HG03066 (cell line): Measurements from ENCODE around the gene C20orf144.
"Not testable (repeated sequence)": the region's sequence is repeated elsewhere in the genome, so short reads cannot be mapped to it uniquely, and the experiment has no call there.

Source experiments
- ATAC-seq: cut with Tn5 transposase; IDR thresholded peaks from one replicate; pipeline ENCODE4 v1.9.1; 2021; ENCODE audit warnings: low read depth; ENCODE audit not compliant: unreplicated experiment

Gene C20orf144

DNA sequence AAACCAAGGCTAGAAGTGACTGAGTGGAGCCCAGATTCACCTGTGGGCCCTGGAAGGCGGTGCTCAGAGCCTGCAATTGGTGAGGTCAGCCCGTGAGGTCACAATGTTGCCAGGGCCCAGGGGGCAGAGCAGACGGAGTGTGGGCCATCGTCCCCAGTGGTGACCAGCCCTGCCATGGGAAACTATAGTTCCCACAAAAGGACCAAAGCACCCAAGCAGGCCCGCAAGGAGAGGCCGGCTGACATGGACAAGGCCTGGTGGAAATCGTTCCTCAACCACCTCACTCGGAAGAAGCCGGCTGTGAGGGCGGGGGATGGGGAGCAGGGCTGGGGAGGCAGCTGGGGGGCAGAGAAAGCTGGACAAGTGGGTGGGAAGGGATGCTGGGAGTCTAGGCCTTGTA, at the start of gene C20orf144:
TSS of gene C20orf144 (plus strand) at position 156 of the 400 bp plus-strand sequence. CDS start at position 175, 19 bp downstream.
- ATAC-seq, result no peak

DNA sequence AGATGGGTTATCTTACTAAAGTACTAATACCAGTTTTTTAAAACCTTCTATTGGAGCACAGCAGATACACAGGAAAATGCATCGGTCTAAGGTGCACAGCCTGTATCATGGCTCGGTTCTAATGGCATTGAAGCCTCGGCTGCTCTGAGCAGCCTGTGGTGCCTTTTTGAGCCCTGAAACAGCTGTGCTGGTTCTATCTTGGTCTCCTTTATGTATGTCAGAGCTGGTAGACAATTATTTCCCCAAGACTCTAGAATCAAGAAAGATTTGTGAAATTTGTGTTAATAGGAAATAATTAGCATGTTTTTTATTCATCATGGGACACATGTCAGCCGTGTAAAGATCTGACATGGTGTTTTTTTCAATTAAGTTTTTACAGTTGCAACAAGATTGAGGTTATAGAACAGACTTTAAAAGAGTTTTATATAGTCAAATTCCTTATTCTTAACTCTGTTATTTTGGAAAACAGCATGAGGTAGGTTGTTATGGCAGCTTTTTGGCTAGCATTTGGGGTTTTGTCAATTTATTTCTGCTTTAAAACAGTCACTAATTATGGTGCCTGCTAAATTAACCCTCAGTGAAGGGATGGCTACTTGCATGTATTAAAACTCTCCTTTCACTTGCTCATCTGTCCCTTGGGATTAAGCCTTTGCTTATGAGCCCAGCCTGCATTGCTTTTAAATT, 40.3 kb upstream of the C20orf144 start:
- no peak for ATAC-seq

DNA sequence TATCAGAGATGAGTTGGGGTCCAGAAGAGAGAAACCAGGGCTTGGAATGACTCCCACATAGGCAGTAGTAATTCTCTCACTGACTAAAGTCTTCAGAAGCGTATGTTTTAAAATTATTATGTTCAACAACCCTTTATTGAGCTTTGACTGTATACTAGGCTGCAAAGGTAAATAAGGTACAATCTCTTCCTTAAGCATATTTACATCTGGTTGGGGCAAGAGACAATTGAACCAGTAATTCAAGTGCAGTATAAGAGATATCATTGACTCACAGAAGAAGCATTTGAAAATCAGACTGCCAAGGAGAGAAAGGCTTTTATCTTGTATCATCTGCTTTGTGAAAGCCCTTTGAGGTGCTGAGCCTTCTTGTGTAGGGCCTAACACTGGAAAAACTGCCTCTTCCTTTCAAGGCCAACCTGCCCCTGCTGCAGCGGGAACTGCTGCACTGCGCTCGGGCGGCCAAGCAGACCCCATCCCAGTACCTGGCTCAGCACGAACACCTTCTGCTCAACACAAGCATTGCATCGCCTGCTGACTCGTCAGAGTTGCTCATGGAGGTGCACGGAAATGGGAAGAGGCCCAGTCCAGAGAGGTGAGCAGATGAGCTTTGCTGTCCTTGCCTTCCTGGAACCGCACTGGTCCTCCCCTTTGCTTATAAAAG, 39.3 kb upstream of the C20orf144 start:
- no peak for ATAC-seq

DNA sequence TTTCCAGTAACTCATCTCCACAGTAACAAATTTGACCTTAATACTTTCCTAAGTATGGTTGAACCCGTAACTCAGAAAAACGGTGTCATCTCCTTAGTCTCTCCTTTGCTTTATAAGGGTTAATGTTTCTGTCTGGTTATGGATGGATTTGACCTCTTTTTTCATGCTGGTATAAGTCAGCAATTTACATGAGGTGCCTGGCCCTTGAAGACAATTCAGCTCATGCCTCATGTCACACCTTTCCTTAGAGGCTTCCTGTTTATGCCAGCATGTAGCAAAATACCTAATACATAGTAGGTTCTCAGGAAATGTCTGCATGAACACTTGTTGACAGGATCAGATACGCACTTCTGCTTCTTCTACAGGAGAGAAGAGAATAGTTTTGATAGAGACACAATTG, 37.7 kb upstream of the C20orf144 start:
- no peak for ATAC-seq

DNA sequence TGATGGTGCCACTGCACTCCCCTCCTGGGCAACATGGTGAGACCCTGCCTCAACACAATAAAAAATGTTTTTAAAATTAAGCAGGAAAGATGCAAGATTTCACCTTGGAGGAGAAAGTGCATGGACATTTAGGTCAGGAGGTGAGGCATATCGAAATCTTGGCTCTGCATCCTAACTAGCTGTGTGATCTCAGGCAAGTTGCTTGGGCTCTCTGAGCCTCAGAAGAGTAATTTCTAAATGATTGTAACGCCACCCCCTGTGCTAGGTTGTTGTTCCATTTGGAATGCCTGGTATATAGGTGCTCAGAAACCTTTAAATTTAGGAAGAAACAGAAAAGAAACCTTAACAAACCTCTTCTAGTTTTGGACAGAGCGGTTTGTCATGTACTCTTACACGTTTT, 35.9 kb upstream of the C20orf144 start:
- no peak for ATAC-seq

DNA sequence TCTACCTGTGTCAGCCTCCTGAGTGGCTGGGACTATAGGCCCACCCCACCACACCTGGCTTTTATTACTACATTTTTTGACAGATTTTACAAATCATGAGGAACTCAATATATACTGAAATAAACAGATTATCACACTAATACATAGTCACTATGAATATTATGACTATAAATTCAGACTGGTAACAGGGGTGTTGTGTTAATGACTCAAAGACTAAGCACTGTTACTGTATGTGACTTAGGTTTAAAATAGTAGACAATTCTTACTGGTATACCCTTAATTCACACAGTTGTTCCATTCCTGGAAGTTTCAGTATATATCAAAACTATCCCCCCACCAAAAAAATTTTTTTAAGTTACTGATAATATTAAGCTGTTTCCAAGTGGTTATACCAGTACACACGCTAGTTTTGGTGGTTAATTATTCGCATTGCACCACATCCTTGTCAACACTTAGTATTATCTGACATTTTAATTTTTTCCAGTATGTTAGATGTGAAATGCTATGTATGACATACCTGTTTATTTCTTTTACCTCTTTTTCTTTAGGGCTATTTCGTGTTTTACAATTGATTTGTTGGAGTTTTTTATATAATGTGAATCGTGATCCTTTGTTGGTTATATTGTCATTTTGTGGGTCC, 34.4 kb upstream of the C20orf144 start:
- no peak for ATAC-seq

DNA sequence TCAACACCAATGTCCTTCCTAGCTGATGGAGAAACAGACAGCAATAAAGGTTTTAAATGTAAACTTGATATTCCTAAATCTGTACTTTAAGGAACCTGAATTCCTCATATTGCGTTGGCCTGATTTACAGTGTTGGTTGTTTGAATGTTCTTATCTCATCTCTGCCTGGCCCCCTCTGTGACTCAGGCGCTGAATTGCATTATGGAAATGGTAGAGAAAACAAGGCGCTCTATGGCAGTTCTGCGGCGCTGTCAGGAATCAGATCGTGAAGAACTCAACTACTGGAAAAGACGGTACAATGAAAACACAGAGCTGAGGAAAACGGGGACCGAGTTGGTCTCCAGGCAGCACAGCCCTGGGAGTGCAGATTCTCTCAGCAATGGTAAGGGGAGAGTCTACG, 32.6 kb upstream of the C20orf144 start:
- ATAC-seq, result no peak

DNA sequence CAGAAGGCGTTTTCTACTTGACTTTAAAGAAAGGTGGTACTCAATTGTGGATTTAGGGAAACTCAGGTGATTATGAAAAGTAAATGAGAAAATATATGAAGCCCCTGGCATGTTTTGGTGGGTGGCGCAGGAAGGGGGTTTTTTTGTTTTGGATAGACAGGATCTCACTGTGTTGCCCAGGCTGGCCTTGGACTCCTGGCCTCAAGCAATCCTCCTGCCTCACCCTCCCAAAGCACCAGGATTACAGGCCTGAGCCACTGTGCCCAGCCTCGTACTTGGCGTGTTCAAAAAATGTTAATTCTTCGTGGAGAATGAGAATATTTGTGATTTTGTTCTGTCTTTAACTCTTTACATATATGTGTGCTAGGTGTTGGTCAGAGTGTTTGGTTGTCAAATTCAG, 32.1 kb upstream of the C20orf144 start:
- ATAC-seq, result no peak

DNA sequence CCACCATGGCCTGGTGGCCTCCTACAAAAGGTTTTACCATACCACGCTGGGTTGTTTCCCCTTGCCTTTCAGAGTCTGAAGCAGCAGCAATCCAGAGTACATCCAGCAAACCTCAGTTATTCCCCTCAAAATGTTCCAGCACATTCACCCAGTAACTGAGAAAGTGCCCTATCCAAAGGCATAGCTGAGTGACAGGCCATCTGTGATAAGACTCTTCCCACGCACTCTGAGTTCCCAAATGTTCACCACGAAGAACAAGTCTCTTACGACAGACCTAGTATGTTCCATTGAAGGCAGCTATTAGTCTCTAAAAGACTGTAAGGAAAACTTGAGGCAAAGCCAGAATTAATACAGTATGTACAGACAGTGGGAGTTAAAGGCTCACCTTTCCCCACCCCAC, 31.6 kb upstream of the C20orf144 start:
- no peak for ATAC-seq

DNA sequence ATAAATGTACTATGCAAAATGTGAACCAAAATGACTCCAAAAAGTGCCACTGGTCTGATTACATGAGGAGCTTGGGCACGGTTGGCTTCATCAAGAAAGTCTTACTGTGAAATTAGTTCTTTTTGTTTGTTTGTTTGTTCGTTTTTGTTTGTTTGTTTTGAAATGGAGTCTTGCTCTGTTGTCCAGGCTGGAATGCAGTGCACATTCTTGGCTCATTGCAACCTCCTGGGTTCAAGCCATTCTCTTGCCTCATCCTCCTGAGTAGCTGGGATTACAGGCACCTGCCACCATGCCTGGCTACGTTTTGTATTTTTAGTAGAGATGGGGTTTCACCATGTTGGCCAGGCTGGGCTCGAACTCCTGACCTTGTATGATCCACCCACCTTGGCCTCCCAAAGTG, 30.2 kb upstream of the C20orf144 start:
- ATAC-seq, result not testable (repeated sequence)

DNA sequence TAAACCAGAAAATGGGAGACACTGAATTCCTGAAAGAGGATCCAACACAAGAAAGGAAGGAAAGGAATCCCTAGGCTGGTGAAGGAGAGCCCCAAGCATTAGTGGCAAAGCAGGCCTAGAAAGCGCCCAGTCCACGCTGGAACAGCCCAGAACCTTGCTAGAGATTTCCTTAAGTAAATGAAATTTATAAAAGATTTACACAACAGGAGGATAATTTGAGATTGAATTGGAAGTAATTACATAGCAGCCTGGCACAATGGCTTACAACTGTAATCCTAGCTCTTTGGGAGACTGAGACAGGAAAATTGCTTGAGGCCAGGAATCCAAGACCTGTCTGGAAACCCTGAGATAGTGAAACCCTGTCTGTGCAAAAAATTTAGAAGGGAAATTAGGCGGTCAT, 26.8 kb upstream of the C20orf144 start:
- ATAC-seq, result no peak

DNA sequence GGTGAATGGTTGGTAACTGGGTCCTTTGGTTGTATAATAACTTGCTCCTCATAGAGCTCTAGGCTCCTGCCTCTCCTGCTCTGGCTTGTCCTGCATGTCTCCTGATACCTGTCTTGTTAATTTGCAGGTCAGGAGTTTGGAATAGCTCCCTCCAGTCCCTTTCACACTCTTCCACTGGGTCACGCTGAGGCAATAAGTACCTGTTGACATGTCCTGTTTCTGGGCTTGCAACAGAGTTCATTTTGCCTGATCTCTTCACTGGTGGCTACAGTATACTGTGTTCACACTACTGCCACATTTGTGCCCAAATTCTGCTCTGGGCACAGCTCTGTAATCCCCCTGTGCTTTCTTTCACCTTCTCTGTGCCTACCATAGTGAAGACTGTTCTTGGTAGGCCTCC, 25.4 kb upstream of the C20orf144 start:
- ATAC-seq, result no peak

DNA sequence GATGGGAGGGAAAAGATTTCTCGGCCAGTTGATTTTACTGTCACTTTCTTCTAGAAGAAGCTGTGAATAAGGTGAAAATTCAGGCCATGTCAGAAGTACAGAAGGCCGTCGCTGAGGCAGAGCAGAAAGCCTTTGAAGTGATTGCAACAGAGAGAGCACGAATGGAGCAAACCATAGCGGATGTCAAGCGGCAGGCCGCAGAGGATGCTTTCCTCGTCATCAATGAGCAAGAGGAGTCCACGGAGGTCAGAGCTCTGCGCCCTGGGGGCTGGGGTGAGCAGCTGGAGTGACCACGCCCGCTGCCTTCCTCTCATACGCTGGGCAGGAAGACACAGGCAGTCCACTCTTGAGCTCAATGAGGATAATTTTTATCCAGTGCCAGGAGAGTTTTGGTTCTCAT, 21.8 kb upstream of the C20orf144 start:
- no peak for ATAC-seq

DNA sequence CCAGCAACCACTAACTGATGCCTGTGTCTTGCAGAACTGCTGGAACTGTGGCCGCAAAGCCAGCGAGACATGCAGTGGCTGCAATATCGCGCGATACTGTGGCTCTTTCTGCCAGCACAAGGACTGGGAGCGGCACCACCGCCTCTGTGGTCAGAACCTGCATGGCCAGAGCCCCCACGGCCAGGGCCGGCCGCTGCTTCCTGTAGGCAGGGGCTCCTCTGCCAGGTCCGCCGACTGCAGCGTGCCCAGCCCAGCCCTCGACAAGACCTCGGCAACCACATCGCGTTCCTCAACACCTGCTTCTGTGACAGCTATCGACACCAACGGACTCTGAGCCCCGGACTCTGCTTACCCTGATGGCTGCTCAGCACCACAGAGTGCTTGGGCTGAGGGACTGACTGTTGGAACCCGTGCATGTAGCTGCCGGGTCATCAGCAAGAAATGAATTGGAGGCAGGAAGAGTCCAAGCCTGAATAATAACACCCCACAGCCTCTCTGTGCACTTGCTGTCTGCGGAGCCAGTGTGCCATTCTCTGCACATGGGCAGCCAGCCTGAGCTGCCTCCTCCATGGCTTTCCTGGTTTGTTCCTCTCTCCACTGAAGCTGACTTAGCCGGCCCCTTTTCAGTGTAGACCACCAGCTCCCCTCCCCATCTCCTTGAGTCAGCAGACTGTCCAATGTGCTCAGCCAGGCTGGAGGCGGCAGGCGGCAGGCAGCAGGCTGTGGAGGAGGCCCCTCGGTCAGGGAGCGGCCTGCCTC, 17.6 kb upstream of the C20orf144 start:
- no peak for ATAC-seq

DNA sequence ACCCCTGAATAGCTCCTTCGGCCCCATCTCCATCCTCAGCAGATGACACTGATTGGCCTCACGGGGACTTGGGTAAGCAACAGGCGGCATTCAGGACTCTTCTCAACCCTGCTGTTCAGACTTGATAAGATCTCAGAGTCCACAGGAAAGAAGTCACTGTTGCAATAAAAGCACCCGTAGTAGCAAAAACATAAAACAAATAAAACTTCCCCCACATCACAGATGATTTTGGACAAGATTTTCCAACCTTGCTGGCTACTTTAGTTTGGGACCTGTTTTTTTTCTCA, 17.1 kb upstream of the C20orf144 start:
- no peak for ATAC-seq

DNA sequence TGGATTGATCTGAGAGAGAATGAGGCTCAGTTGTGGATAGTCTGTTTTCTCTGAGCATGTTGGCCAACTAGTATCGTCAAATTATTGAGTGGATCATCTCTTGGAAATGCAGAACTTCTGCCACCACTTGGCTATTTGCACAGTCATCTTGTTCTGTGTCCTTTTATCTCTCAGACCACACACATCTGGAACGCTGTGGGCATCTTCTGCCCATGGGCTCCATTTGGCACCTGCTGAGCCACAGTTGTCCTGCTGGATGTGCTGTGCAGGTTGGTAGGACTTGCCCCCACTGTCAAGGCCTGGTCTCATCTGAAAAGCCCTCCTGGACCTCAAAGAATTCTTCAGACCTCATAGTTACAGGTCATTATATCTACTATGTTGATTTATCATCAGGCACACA, 16.7 kb upstream of the C20orf144 start:
- no peak for ATAC-seq

DNA sequence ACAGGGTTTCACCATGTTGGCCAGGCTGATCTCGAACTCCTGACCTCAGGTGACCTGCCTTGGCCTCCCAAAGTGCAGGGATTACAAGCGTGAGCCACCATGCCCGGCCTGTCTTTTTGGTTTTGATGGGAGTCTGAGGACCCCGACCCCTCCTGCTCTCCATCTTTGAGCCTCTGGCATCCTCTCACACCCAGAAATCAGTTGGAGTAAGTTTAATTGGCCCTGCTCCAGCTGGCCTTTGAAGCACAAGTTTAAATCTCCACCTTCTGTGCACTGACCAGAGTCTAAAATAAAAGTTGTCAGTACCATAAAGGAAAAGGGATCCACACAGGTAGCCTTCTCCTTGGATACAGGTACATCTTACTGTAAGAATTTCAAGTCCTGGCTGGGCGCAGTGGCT, 15.9 kb upstream of the C20orf144 start:
- ATAC-seq, result no peak

DNA sequence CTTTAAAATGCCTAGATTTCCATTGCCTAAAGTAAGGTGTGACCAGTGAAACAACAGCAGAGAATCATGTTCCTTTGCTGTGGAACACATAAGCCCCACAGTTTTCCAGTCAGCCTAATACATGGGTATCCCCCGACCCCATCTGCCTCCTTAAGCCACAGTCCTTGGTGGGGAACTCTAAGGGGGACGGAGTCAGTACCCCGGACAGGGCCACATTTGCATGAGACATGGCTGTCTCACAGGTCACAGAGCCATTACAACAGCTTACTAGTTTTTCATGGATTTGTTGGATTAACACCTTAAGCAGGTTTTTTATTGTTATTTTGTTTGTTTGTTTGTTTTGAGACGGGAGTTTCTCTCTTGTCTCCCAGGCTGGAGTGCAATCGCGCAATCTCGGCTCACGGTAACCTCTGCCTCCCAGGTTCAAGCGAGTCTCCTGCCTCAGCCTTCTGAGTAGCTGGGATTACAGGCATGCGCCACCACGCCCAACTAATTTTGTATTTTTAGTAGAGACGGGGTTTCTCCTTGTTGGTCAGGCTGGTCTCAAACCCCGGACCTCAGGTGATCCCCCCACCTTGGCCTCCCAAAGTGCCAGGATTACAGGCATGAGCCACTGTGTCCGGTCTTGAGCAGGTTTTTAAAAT, 15.0 kb upstream of the C20orf144 start:
- ATAC-seq, result not testable (repeated sequence)

DNA sequence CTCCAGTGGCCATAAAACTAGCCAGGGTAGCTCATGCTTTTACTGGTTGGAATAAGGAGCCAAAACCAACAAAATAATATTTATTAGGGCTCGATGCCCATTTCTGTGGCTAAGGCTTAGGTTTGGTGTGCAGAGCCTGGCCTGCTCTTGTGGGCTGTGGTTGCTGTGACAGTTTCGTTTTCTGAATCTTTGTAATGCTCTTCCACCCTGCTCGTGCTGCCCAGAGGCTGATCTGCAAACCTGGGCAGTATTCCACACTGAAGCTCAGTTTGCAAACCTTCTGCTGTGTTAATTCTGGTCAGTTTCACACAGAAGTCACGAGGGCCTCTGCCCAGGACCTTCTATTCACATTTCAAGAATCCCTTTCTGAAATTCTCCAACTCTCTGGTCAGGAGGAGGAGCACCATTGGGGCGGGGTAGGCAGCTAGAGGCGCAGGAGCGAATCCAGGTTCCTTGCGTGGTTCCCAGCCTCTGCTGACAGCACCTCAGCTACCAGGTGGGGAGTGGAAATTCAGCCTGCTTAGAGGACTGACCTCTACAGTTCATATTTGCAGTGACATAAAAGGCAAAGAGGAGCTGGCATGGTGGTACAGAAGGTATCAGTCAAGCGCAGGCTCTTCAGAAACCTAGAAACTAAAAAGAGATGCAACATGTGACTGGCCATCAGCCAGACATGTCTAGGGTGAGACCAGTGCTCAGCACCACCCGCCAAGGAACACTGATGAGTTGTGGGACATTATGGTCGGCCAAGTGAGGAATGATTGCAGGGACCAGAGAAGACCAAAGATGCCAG, 14.3 kb upstream of the C20orf144 start:
- ATAC-seq, result no peak

DNA sequence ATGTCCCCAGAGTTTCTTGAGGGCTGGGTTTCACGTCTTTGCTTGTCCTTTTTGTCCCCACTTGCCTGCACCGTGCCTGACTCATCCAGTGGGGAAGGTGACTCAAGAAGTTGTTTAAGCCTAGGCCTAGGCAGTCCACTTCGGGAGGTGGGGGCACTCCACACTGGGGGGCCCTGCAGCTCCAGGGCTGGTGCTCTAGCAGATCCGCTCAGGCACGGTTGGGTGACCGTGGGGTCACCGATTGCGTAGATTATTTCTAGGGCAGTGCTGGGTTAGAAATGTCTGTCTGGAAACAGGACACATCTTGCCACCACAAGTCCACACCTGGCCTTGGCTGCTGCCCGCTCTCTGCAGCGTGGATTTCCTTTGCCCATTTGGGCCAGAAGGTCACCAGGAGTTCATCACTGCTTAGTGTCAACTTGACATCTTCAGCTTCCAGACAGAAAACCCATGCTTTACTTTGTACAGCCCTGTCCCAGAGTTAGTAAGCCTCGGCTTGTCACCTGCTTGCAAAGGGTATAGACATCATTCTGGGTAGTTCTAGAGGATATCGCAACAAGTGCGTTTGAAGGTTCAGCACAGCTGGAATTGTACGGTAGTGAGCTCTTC, 13.6 kb upstream of the C20orf144 start:
- no peak for ATAC-seq
